GM12875 (cell line): ENCODE measurements around the gene GAB2.
A peak's percentile ranks its signal among the peaks of the same experiment; 100 is the strongest.

ENCODE experiments used
- H3K4me3 ChIP-seq: one replicate; pipeline ENCODE4 v1.5.1; 2011; ENCODE audit warnings: low read depth, low read length, control low read depth
- CTCF ChIP-seq: IDR thresholded peaks from 2 replicates; pipeline ENCODE4 v1.5.1; 2011; ENCODE audit warnings: low read depth, mild to moderate bottlenecking, control low read depth, inconsistent platforms, low read length, moderate library complexity, borderline replicate concordance; ENCODE audit not compliant: insufficient read depth

The GAB2 gene

GRCh38 chr11:78438298-78438975 lies 20.8 kb upstream of the GAB2 start:
- H3K4me3 ChIP-seq, result no peak overlapping the region
- TF ChIP-seq CTCF, result no peak

- no peak for TF ChIP-seq CTCF
- no peak overlapping the region for H3K4me3 ChIP-seq
Observed at GRCh38 chr11:78432956-78433355, 15.3 kb upstream of the GAB2 start.

GRCh38 chr11:78432058-78432515 lies 14.5 kb upstream of the GAB2 start:
- TF ChIP-seq CTCF, result peak; percentile 41
- no peak overlapping the region for H3K4me3 ChIP-seq

GRCh38 chr11:78429660-78430059 lies 12.0 kb upstream of the GAB2 start:
- no peak for TF ChIP-seq CTCF

GRCh38 chr11:78429209-78429608 lies 11.6 kb upstream of the GAB2 start:
- no peak for TF ChIP-seq CTCF
- H3K4me3 ChIP-seq, result no peak overlapping the region

More at GRCh38 chr11:78429660-78430059, 12.0 kb upstream of the GAB2 start:
- no peak overlapping the region for H3K4me3 ChIP-seq

GRCh38 chr11:78428773-78429172 lies 11.2 kb upstream of the GAB2 start:
- TF ChIP-seq CTCF, result no peak
- no peak overlapping the region for H3K4me3 ChIP-seq

GRCh38 chr11:78428266-78428636 lies 10.6 kb upstream of the GAB2 start:
- no peak for TF ChIP-seq CTCF
- H3K4me3 ChIP-seq, result no peak overlapping the region
